Measurements from ENCODE around the gene RAX2.

DNA sequence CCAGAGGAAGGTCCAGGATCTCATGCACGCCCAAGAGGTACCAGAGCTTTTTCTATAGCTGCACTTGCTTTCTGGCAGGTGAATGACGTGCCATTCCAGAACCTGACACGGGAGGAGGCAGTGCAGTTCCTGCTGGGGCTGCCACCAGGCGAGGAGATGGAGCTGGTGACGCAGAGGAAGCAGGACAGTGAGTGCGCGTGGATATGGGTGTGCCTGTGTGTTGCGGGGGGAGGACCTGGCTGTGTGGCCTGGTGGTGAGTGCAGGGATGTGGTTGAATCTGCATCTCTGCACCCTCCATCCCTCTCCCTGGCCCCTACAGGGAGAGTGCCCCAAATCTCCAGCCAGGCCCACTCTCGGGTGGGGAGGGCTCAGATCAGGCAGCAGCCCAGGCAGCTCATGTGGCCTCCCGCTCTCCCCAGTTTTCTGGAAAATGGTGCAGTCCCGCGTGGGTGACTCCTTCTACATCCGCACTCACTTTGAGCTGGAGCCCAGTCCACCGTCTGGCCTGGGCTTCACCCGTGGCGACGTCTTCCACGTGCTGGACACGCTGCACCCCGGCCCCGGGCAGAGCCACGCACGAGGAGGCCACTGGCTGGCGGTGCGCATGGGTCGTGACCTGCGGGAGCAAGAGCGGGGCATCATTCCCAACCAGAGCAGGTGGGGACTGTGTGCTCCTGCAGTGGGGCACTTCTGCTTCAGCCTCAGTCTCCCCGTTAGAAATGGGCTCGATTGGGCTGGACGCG, 33.4 kb downstream of the RAX2 start:
- no peak for TF ChIP-seq EZH2phosphoT487 (IDR thresholded peaks at IDR 0.05; ENCODE audit: low read depth, severe bottlenecking, unreplicated experiment)
- TF ChIP-seq CTCF (IDR thresholded peaks at IDR 0.05; ENCODE audit: poor library complexity): no peak
- TF ChIP-seq EZH2 (IDR thresholded peaks at IDR 0.05; ENCODE audit: borderline replicate concordance): no peak

Measured in hepatocyte (in vitro differentiated cells).